ENCODE data around the gene MAST4. TPM values are rescaled to one million over a fixed set of nuclear protein-coding genes. Genes with fewer than 3 reads are reported as not detected.

Gene MAST4
- polyA plus RNA-seq, 2 of the 4 experiments (the other 2 are of a cell fraction) = 1.2 to 5.8 TPM

GRCh38 chr5:67202828-67203227 is 606.6 kb downstream of the MAST4 start:
- ATAC-seq (no peak), FAIRE-seq (no peak), DNase-seq (ENCODE audit: low read depth in 1 of 2, low spot score in 1 of 2) (no peak)
- peaks cover 21% of the 10 kb centered on the region for H3K4me1 ChIP-seq
- TF ChIP-seq JUNB (IDR thresholded peaks at IDR 0.05) = no peak
- no peak for TF ChIP-seq HDAC2 (IDR thresholded peaks at IDR 0.05)
- TF ChIP-seq NR3C1 (IDR thresholded peaks at IDR 0.05) = no peak
- no peak for TF ChIP-seq ZC3H11A (IDR thresholded peaks at IDR 0.05)
- TF ChIP-seq JUN (IDR thresholded peaks at IDR 0.05) = no peak
- TF ChIP-seq HES2 (IDR thresholded peaks at IDR 0.05) = no peak
- TF ChIP-seq BHLHE40 (IDR thresholded peaks at IDR 0.05; ENCODE audit: low read depth, low read length) = no peak
- TF ChIP-seq RCOR1 (IDR thresholded peaks at IDR 0.05; ENCODE audit: low read depth, low read length) = no peak
- peaks cover 8% of the 10 kb centered on the region; the same call in 1 of the 3 replicates for H3K9me3 ChIP-seq
- no peak overlapping the region for H3K27ac ChIP-seq
- 73% methylated on average over 4 of the region's 4 CpGs for WGBS (ENCODE audit: missing lambda C conversion rate)
- H3K4me2 ChIP-seq = no peak overlapping the region
- ChIA-PET POLR2A (no interaction called here), CTCF (interaction anchor here (1.2 to 11.7 kb wide), 2 partner anchors 38 to 45 kb away, joined by 3 to 190 read pairs; no protein-coding TSS in a partner anchor)
- no peak overlapping the region for H3K4me3 ChIP-seq

GRCh38 chr5:67203701-67204074 is 607.5 kb downstream of the MAST4 start:
- H3K9me3 ChIP-seq = peaks cover 8% of the 10 kb centered on the region; the same call in 1 of the 3 replicates
- 92% methylated on average over 2 of the region's 2 CpGs for WGBS (ENCODE audit: missing lambda C conversion rate)
- H3K27ac ChIP-seq = peak overlapping the region in 1 of 2 experiments; percentile 28; a peak in 1 of 6 replicates
- peaks cover 29% of the 10 kb centered on the region for H3K4me1 ChIP-seq
- ChIA-PET CTCF (interaction anchor here (1.1 to 11.7 kb wide), 2 partner anchors 39 to 390 kb away, joined by 3 to 190 read pairs; no protein-coding TSS in a partner anchor), POLR2A (no interaction called here)
- DNase-seq (ENCODE audit: low read depth in 1 of 2, low spot score in 1 of 2) (no peak), ATAC-seq (no peak), FAIRE-seq (no peak)
- TF ChIP-seq HMGXB4 (CRISPR knock-in tag; IDR thresholded peaks at IDR 0.05; ENCODE audit: borderline replicate concordance) (no peak), MAX (IDR thresholded peaks at IDR 0.05) (no peak), ATOH8 (CRISPR knock-in tag; IDR thresholded peaks at IDR 0.05; ENCODE audit: low read depth) (no peak), RNF2 (IDR thresholded peaks at IDR 0.05; ENCODE audit: borderline replicate concordance, low read depth) (no peak), USF2 (IDR thresholded peaks at IDR 0.05) (no peak), HOXB13 (CRISPR knock-in tag; IDR thresholded peaks at IDR 0.05; ENCODE audit: low read depth) (no peak)
- no peak overlapping the region for H3K4me2 ChIP-seq
- H3K4me3 ChIP-seq = no peak overlapping the region

GRCh38 chr5:67204821-67205220 is 608.6 kb downstream of the MAST4 start:
- ChIA-PET CTCF (interaction anchor here (1.8 to 11.7 kb wide), 4 partner anchors 40 to 390 kb away, joined by 9 to 190 read pairs (median 10); no protein-coding TSS in a partner anchor), POLR2A (no interaction called here)
- Histone ChIP-seq H3K9me3 (peaks cover 8% of the 10 kb centered on the region; the same call in 1 of the 3 replicates), H3K4me1 (peaks cover 33% of the 10 kb centered on the region), H3K4me2 (no peak overlapping the region), H3K4me3 (no peak overlapping the region), H3K27ac (peak overlapping the region in 1 of 2 experiments; percentile 31; a peak in 2 of 6 replicates)
- ATAC-seq = no peak
- no peak for TF ChIP-seq JUNB (IDR thresholded peaks at IDR 0.05)
- TF ChIP-seq CTCF (IDR thresholded peaks at IDR 0.05) = no peak
- FAIRE-seq = no peak
- WGBS (ENCODE audit: missing lambda C conversion rate) = 94% methylated on average over 5 of the region's 5 CpGs
- no peak for DNase-seq (ENCODE audit: low read depth in 1 of 2, low spot score in 1 of 2)

All from A549 (cell line).